Measurements from ENCODE around the gene ARHGEF17. TPM values are rescaled to one million over a fixed set of nuclear protein-coding genes. Genes with fewer than 3 reads are reported as not detected.
A peak's percentile ranks its signal among the peaks of the same experiment; 100 is the strongest.

ARHGEF17 gene
- polyA plus RNA-seq, 1 donor (not counting 4 experiments of a cell fraction or from before 2014, with no cell fraction given), result 5.1 TPM

DNA sequence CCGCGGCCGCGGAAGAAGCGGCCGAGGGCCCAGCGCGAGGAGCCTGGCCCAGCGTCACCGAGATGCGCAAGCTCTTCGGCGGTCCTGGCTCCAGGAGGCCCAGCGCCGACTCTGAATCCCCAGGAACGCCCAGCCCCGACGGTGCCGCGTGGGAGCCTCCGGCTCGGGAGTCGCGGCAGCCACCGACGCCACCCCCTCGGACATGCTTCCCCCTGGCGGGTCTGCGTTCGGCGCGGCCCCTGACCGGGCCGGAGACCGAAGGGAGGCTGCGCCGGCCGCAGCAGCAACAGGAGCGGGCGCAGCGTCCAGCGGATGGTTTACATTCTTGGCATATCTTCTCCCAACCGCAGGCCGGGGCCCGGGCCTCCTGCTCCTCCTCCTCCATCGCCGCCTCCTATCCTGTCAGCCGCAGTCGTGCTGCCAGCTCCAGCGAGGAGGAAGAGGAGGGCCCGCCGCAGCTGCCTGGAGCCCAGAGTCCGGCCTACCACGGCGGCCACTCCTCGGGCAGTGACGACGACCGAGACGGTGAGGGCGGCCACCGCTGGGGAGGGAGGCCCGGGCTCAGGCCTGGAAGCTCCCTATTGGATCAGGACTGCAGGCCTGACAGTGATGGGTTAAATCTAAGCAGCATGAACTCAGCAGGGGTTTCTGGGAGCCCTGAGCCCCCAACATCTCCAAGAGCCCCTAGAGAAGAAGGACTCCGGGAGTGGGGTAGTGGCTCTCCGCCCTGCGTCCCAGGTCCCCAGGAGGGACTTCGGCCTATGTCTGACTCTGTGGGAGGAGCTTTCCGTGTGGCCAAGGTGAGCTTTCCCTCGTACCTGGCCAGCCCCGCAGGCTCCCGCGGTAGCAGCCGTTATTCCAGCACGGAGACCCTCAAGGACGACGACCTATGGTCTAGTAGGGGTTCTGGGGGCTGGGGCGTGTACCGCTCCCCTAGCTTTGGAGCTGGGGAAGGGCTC is 1.2 kb downstream of the ARHGEF17 start:
- H2AFZ ChIP-seq (ENCODE audit: control insufficient read depth, low read length), result peak overlapping the region; percentile 69
- FAIRE-seq (no peak), DNase-seq (ENCODE audit: low read depth, low spot score) (no peak)
- dilution Hi-C loops (cut with MboI; ENCODE audit: extremely low pct_ligation_motif_present, low sequenced_read_pairs), result no loop called here
- H3K4me1 ChIP-seq (ENCODE audit: control insufficient read depth, extremely low read depth, insufficient read depth, low read length), result peaks cover 16% of the 10 kb centered on the region
- H3K4me3 ChIP-seq (ENCODE audit: control insufficient read depth in 2 of 3, extremely low read depth in 1 of 3, insufficient read depth in 2 of 3, low read depth in 1 of 3, low read length in 3 of 3), result peak overlapping the region; percentile 43 to 75 (median 54)
- H3K9me1 ChIP-seq (ENCODE audit: control insufficient read depth, extremely low read depth, insufficient read depth, low read length), result no peaks in the 10 kb centered on the region
- H3K36me3 ChIP-seq (ENCODE audit: control insufficient read depth in 2 of 2, extremely low read depth in 1 of 2, insufficient read depth in 2 of 2, low read length in 2 of 2), result peaks cover 0 to 3% of the 10 kb centered on the region in 2 experiments
- H3K4me2 ChIP-seq (ENCODE audit: control insufficient read depth, extremely low read depth, insufficient read depth, low read depth, low read length), result peak overlapping the region; percentile 91
- H3K9me3 ChIP-seq (ENCODE audit: control insufficient read depth, low read depth, low read length), result no peaks in the 10 kb centered on the region
- peak overlapping the region; percentile 61 for H3K27ac ChIP-seq (ENCODE audit: control insufficient read depth, insufficient read depth, low read length)
- H3K79me2 ChIP-seq (ENCODE audit: control insufficient read depth, insufficient read depth, low read length), result peaks cover 5% of the 10 kb centered on the region
- no peak for TF ChIP-seq EZH2 (IDR thresholded peaks at IDR 0.05; ENCODE audit: low read length)
- TF ChIP-seq, protein P1, sequence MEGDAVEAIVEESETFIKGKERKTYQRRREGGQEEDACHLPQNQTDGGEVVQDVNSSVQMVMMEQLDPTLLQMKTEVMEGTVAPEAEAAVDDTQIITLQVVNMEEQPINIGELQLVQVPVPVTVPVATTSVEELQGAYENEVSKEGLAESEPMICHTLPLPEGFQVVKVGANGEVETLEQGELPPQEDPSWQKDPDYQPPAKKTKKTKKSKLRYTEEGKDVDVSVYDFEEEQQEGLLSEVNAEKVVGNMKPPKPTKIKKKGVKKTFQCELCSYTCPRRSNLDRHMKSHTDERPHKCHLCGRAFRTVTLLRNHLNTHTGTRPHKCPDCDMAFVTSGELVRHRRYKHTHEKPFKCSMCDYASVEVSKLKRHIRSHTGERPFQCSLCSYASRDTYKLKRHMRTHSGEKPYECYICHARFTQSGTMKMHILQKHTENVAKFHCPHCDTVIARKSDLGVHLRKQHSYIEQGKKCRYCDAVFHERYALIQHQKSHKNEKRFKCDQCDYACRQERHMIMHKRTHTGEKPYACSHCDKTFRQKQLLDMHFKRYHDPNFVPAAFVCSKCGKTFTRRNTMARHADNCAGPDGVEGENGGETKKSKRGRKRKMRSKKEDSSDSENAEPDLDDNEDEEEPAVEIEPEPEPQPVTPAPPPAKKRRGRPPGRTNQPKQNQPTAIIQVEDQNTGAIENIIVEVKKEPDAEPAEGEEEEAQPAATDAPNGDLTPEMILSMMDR (optimal IDR thresholded peaks at IDR 0.05 in 1 of 3, IDR thresholded peaks at IDR 0.05 in 1 of 3, conservative IDR thresholded peaks at IDR 0.05 in 1 of 3; ENCODE audit: extremely low read depth in 1 of 3, insufficient read depth in 2 of 3, low read length in 3 of 3), result no peak
- H4K20me1 ChIP-seq (ENCODE audit: control insufficient read depth, extremely low read depth, insufficient read depth, low read length), result no peaks in the 10 kb centered on the region
- no peaks in the 10 kb centered on the region for H3K27me3 ChIP-seq (ENCODE audit: control insufficient read depth, extremely low read depth, insufficient read depth, low read length)
- peak overlapping the region; percentile 71 for H3K9ac ChIP-seq (ENCODE audit: control insufficient read depth, extremely low read depth, insufficient read depth, low read length)

DNA sequence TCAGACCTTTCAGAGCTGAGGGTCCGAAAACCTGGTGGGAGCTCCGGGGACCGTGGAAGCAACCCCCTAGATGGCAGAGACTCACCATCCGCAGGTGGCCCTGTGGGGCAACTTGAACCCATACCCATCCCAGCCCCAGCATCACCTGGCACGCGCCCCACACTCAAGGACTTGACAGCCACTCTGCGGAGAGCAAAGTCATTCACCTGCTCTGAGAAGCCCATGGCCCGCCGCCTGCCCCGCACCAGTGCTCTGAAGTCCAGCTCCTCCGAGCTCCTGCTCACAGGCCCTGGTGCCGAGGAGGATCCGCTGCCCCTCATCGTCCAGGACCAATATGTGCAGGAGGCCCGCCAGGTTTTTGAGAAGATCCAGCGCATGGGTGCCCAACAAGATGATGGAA is 2.0 kb downstream of the ARHGEF17 start:
- DNase-seq (ENCODE audit: low read depth, low spot score) (no peak), FAIRE-seq (no peak)
- Histone ChIP-seq H3K9me1 (ENCODE audit: control insufficient read depth, extremely low read depth, insufficient read depth, low read length) (no peaks in the 10 kb centered on the region), H3K9ac (ENCODE audit: control insufficient read depth, extremely low read depth, insufficient read depth, low read length) (no peak overlapping the region), H2AFZ (ENCODE audit: control insufficient read depth, low read length) (no peak overlapping the region), H4K20me1 (ENCODE audit: control insufficient read depth, extremely low read depth, insufficient read depth, low read length) (no peaks in the 10 kb centered on the region), H3K4me2 (ENCODE audit: control insufficient read depth, extremely low read depth, insufficient read depth, low read depth, low read length) (no peak overlapping the region), H3K9me3 (ENCODE audit: control insufficient read depth, low read depth, low read length) (no peaks in the 10 kb centered on the region), H3K27ac (ENCODE audit: control insufficient read depth, insufficient read depth, low read length) (no peak overlapping the region), H3K79me2 (ENCODE audit: control insufficient read depth, insufficient read depth, low read length) (peaks cover 5% of the 10 kb centered on the region), H3K4me3 (ENCODE audit: control insufficient read depth in 2 of 3, extremely low read depth in 1 of 3, insufficient read depth in 2 of 3, low read depth in 1 of 3, low read length in 3 of 3) (no peak overlapping the region), H3K36me3 (ENCODE audit: control insufficient read depth in 2 of 2, extremely low read depth in 1 of 2, insufficient read depth in 2 of 2, low read length in 2 of 2) (peaks cover 0 to 3% of the 10 kb centered on the region in 2 experiments), H3K4me1 (ENCODE audit: control insufficient read depth, extremely low read depth, insufficient read depth, low read length) (peaks cover 16% of the 10 kb centered on the region), H3K27me3 (ENCODE audit: control insufficient read depth, extremely low read depth, insufficient read depth, low read length) (no peaks in the 10 kb centered on the region)
- dilution Hi-C loops (cut with MboI; ENCODE audit: extremely low pct_ligation_motif_present, low sequenced_read_pairs), result no loop called here
- no peak for TF ChIP-seq EZH2 (IDR thresholded peaks at IDR 0.05; ENCODE audit: low read length)
- TF ChIP-seq, protein P1 (optimal IDR thresholded peaks at IDR 0.05 in 1 of 3, IDR thresholded peaks at IDR 0.05 in 1 of 3, conservative IDR thresholded peaks at IDR 0.05 in 1 of 3; ENCODE audit: extremely low read depth in 1 of 3, insufficient read depth in 2 of 3, low read length in 3 of 3), result no peak

All from keratinocyte (primary cell).